ENCODE measurements around the gene CALHM5.

The CALHM5 gene

DNA sequence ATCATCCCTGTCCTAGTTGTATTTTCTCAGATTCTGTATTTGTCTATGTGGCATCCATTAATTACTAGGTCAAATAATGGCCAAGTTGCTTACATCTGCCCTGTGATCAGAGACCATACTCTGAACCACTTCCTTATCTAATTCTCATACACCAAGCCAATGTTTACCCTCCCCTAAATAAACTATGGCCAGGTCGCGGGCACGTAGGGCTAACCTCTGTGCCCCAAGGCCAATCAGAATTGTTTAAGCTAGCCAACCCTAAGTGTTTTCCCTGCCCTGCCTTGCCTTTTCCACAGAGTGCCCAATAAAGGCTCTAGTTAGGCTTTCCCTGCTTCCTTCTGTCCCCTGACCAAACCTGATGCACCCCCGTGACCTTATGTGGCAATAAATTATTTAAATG is 39.4 kb downstream of the CALHM5 start:
- no peak for DNase-seq (ENCODE audit: low read depth)

DNA sequence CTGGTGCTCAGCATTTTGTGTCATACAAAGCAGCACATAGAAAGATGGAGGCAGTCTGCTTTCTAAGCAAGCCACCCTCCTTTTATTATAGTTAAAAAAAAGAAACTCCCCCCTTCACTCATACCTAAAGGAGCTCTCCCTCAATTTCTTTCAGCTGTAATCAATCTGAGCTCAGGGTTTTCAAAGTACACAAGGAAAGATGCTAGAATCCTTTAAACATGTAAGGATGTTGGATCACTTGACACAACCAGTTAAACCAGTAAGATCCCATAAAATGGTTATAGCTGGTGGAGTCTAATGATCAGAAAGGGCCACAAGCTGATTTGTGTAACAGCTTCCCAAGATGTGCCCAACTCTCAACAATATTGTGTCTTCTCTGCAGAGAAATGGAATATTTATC is 42.0 kb downstream of the CALHM5 start, which contains the start of gene CALHM4:
Gene CALHM4, plus strand, starts transcription at position 301 of the 400 bp plus-strand sequence. Its CDS starts 43 bp downstream, at position 344.
- no peak for DNase-seq (ENCODE audit: low read depth)

DNA sequence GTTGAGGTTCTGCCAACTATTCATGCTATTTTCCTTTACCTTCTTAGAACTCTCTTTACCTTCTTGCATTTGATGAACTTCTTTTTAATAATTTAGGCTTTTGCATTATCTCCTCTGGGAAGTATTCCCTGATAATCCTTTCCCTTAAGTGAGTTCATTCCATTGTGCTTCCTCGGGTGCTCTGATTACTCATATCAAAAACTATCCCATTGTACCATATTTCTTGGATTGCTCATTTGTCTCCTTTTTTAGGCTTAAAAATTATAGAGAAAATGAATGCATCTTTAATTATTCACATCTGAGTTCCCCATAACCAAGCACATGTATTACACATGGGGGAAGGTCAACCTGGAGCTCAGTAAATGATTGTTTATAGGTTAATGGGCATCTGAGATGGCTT is 44.6 kb downstream of the CALHM5 start:
- DNase-seq (ENCODE audit: low read depth): no peak

DNA sequence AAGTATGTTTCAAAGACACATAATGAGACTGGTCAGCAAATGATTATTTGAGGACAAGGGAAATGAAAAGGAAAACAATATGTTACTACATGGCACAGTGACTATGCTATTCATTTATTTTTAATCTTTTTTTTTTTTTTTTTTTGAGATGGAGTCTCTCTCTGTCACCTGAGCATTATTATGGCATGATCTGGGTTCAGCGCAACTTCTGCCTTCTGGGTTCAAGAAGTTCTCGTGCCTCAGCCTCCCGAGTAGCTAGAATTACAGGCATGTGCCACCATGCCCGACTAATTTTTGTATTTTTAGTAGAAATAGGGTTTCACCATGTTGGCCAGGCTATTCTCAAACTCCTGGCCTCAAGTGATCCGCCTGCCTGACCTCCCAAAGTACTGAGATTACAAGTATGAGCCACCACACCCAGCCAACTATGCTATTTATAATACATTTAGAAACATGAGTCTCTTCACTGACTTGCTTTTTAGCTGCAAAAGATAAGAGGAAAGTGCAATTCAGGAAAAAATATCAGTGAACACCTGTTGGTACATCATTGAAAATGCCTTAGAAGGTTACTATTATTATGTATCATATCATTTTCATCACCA is 45.5 kb downstream of the CALHM5 start:
- no peak for DNase-seq (ENCODE audit: low read depth)

DNA sequence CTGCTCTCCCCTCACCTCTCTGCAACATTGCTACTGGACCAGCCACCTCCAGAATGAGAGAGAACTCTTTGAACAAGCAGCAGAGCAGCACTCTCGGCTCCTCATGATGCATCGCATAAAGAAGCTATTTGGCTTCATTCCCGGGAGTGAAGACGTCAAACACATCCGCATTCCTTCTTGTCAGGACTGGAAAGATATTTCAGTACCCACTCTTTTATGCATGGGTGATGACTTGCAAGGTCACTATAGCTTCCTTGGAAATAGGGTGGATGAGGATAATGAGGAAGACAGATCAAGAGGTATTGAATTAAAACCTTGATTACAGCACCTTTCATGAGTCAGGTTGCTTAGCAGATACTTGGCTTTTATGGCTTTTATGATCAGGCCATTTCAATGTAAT is 46.5 kb downstream of the CALHM5 start:
- DNase-seq (ENCODE audit: low read depth): no peak

DNA sequence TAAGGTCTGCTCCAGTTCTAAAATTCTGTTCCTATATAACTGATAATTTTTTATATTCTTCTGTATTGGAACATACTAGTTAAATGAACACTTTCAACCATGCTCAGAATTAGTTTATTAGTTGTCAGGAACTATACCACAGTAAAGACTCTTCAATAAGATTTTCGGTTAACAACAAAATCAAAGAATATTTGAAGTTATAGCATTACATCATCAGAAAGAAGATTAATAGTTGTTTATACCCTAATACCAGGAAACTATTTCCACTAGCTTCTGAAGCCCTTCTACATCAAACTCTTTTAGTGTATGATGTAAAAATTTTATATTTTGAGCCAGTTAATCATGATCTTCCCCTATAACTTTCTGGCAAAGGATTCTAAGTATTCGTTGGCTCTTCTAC is 48.7 kb downstream of the CALHM5 start:
- no peak for DNase-seq (ENCODE audit: low read depth)

DNA sequence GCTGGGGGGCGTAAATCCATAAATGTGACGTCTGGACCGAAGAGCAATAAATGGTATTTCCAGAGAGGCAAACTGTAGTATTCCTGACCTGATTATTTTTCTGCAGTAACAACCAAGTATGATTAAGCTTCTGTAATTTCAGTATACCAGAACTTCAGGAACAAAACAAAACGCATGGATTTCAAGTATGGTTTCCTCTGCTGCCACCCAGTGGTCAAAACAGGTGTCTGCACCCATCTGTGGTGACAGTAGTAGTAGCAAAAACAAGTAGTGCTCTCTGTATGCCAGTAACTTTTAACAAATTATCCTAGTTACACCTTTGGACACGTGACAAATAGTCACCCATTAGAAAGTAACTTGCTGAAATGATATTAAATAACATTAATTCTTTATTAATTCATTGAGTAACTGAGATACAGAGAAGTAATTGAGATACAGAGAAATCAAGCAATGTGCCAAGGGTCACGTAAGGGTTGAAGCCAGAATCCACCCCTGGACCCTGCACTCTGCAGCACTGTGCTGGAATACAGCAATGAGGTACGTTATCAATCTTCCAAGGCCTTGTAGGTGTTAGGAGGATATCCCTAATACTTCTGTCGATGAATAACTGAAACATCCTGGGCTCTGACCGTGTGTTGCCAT is 50.1 kb downstream of the CALHM5 start:
- peak; percentile 39 for DNase-seq (ENCODE audit: low read depth)

DNA sequence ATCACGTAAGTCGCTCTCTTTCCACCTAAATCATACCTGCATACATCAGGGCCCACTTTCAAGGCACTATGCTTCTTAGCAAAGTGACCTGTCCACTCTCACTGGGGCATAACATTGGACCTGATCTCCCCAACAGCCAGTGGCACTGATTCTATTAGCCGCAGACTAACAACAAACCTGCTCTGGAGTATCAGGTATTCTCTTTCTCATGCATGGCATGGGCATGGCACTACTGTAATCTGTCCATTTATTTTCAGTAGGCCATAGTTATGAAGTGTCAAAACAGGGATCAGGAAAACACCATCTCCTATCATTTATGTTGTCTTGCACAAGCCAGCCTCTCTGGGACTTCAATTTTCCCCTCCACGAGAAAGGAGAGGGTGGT is 50.6 kb downstream of the CALHM5 start:
- no peak for DNase-seq (ENCODE audit: low read depth)

DNA sequence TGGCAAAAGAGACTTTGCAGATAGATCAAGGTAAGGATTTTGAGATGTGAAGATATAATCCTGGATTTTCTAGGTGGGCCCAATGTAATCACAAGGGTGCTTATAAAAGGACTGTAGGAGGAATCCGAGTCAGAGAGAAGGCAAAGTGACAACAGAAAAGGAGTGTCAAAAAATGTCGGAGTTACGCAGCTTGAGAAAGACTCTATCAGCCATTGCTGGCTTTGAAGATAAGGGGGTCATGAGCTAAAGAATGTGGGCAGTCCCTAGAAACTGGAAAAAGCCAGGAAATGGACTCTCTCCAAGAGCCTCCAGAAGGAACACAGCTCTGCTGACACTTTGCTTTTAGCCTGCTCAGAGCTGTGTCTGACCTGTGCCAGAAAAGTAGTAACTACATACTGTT is 51.2 kb downstream of the CALHM5 start:
- no peak for DNase-seq (ENCODE audit: low read depth)

DNA sequence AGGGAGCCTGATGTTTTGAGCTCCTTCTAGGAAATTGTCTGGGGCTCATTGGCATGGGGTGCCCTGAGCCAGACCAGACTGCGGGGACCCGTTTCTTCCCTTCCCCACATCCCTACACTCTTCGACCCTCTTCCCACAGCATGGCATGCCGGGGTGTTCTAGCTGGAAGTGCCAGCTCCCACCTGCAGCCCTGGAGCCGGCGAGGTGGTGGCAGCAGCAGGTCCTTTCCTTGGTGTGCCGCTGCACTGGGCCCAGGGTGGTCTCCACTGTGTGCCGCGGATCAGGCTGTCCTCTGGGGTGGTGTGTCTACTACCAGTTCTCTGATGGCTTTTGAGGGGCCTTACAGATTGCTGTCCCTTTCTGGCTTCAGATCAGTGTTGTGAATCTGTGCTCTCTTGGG is 52.4 kb downstream of the CALHM5 start:
- DNase-seq (ENCODE audit: low read depth): no peak

DNA sequence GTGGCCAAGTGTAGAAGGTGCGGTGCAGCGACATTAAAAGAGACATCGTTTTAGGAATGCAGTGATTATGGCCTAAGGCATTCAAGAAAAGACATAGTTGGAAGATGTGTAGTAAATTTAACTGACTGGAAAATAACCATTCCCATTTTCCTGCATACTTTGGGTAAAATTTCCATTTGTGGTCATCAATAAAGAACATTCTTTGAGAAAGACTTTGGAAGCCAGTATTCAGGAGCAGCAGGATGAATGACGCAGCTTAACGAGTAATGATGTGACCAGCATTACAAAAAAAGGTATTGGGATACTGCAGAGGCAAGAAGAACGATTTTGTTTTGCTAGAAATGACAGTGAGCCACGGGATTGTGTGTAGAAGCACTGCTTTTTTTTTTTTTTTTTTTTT is 52.9 kb downstream of the CALHM5 start:
- DNase-seq (ENCODE audit: low read depth): no peak

DNA sequence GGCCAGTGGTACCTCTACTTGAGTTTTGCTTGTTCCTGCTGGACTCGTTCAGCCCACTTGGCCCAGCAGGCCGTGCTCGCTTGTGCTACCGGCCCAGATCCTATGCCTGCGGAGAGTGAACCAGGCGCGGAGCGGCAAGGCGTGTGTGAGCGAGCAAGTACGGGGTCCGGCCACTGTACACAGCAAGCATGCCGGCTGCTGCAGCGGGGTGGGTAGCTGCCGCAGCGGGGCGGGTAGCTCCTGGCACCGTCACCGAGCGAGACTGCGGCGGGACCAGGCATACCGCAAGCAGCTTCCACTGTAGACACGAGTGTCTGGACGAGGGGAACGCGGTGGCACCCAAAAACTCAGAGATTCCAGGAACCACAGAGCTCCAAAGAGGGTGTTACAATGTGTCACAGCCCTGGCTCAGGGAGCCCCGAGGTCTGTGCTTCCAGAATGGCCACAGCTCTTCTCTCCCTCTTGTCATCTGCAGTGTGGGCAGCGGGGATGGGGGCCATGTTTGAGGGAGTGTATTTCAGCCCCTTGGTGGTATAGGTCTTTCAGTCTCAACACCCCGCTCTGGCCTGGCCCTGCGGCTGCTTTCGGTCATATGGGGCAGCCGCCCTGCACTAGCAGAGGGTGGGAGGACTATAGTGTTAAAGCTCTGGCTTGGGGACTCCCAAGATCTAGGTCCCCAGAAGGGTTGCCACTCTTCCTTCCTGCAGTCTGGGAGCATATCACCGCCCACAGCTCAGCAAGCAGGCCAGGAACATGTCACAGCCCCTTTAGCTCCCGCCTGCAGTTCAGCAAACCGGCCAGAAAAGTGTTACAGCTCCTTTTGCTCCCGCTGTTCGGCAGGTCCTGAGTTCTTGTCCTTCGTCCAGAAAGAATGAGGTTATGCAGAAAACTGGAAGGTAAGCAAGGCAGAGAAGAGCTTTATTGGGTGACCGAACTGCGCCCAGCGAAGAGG is 53.8 kb downstream of the CALHM5 start:
- no peak for DNase-seq (ENCODE audit: low read depth)

DNA sequence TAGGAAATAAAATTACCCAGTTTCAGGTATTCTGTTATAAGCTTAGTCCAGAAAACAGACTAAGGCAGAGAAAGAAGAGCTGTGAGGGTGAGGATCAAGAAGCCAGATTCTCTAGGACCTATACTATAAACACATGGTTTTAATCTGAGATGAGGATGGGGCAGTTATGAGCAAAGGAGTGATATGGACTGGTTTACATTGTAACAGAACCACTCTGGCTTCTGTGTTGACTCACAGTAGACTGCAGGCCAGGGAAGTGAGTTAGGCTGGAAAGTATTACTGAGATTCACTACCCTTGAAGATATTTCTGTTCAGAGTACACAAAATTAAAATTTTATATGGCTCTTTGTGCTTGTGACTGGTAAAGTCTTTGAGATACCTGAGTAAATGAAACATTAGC is 56.7 kb downstream of the CALHM5 start:
- no peak for DNase-seq (ENCODE audit: low read depth)

DNA sequence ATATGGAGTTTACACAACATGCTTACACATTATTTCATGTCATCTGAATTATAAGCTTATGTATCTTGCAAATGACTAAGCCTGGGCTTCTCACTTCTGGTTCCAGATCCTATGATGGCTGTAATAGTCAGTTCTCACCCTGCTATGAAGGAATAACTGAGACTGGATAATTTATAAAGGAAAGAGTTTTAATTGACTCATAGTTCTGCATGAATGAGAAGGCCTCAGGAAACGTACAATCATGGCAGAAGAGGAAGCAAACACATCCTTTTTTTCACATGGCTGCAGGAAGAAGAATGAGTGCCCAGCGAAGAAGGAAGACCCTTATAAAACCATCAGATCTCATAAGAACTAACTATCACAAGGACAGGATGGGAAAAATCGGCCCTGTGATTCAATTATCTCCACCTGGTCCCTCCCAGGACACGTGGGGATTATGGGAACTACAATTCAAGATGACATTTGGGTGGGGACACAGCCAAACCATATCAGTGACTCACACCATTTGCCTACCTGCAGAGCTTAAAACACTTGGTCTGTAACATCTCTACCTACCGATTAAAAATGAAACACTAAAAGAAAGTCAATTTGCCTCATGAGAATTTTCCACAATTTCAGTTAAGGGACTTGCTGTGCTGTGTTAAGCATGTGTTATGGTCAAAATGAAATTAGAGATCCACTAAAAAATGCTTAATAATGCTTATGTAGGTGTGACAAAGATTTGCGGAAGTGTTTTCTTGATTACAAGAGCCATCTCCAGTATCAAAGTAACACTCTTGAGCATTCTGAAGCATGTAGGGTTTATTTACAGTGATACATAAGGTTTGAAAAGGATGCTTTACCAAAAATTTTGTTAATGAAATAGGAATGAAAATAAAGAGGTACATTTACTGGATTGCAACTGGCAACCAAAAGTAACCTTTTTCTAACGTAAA is 57.6 kb downstream of the CALHM5 start:
- DNase-seq (ENCODE audit: low read depth): no peak

DNA sequence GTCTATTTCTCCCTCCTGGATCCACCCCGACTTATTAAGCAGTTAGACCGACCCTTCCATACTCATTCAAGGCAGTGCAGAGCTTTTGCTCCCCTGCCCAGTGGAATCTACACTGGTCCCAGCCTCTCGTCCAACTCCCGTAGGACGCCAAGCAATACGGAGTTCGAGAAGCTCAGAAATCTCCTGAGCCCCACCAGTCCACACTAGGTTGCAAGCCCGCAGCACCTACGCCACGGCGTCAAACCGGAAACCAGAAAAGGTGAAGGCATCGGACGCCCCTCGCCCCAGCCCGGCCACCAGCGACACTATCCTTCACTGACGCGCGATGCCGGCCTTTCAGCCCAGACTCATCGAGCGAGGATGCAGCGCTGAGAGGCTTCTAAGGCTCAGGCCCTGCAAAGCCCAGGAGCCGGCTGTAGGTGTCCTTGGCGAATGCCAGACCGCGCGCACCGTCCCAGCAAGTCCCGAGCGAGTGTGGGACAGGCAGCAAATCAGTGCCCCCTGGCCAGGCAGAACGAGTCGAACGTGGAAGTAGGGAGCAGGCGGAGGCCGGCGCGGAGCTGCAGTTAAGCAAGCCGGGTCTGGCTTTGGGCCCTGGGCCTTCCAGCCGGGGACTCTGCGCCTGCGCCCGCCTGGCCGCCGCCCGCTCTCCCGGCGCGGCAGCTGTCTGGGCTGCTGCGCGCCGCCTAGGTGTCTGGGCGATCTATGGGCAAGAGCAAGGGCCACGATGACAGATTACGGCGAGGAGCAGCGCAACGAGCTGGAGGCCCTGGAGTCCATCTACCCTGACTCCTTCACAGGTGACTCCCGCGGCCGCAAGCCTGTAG is 59.6 kb downstream of the CALHM5 start, which contains the start of gene RWDD1:
Gene RWDD1, plus strand, starts transcription at position 649 of the 827 bp plus-strand sequence. Its CDS starts 79 bp downstream, at position 728.
- DNase-seq (ENCODE audit: low read depth): peak; percentile 96

DNA sequence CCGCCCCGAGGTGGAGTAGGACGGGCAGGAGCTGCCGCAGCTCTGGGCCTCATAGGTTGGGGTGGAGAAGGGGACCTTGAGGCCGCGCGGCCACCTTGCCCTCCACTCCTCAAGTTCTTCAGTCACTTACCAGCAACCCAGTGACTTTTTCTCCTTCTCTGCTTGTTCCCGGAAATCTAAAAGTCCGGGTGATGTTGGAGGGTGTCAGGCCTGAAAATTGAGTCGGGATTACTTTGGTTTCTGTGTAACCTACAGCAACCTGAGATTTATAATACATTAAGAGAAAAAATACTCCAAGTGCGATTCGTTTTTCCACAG is 60.2 kb downstream of the CALHM5 start:
- DNase-seq (ENCODE audit: low read depth): no peak

DNA sequence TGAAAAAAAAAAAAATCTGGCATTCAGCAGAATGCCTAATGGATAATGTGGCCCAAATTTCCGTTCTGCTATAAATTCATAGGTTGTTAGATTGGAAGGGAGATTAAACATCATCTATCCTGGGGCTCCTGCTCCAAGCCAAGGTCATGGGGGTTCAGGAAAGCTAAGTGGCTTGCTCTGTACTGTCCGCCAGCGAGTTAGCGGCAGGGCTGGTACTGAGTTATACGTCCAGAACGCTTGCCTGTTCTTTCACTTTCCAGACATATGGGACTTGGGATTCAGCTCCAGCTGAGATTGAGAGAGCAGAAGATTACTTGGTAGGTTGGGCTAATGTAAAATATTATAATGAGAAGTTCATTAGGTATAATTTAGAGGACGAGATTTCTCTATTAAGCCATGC is 60.7 kb downstream of the CALHM5 start:
- DNase-seq (ENCODE audit: low read depth): no peak
